GM18508 (cell line): ENCODE results near the gene PICK1.
"Not testable (repeated sequence)": the region's sequence is repeated elsewhere in the genome, so short reads cannot be mapped to it uniquely, and the experiment has no call there.

ENCODE experiments used
- ATAC-seq: cut with Tn5 transposase; IDR thresholded peaks from one replicate; pipeline ENCODE4 v1.9.1; 2021; ENCODE audit warnings: moderate number of reproducible peaks; ENCODE audit not compliant: insufficient read depth, unreplicated experiment

The PICK1 gene

DNA sequence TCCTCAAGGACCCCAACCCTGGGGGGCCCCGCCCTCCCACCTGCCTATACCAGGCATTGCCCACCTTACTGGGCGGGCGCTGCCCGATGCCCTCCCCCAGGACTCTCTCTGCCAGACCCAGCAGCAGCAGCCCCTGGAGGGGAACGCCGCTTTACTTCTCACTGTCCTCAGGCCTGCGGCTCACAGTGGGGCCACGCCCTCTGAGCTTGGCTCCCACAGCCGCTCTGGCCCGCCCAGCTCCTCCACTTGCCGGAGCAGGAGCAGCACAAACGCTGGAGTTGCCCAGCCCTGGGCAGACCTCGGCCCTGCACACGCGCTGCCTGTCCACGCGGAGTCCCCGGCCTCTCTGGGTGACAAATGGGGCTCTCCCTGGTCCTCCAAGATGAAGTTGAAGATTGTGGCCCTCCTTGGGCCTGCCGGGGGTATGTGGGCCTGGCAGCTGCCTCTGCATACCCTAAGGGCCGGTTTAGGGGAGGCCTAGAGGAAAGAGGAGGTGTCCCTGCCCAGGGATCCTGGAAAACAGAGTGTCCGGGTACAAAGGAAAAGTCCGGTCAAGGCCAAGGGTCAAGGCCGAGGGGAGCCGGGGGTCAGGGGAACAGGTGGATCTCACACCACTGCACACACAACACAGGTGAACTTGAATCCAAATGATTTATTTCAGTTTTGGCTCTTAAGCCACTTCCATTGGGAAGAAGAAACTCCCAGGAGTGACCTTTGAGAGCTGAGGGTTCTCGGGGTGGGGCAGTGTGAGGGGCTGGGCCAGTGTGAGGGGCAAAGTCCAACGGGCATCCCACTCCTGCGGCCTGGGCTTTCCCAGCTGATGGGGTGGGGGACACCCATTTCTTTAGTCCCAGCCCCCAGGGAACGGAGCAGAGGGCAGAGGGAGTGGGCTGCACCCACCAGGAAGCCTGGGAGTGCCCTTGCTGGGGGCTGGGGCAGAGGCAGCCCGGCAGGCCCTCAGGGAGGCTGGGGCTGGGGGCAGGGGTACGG is 54.0 kb downstream of the PICK1 start:
- no peak for ATAC-seq

- ATAC-seq, result no peak
These were observed 54.7 kb downstream of the PICK1 start for GRCh38 chr22:38111925-38112355.

DNA sequence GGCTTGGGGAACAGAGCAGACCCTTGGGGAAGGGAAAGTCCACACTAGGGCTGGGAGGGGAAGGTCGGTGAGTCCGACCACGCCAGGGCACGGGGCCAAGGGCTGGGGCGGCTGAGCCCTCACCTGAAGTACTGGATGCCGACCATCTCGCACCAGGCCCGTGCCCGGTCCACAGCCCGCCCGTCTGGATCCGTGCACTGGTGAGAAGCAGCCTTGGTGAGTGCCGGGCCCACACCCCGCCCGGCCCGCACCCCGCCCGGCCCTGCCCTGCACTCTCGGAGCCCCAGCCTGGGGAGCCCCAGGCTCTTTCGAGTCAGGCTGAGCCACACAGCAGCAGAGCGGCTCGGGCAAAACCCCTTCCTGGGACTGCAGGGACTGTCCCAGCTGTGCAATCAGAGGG is 55.2 kb downstream of the PICK1 start:
- ATAC-seq, result no peak

DNA sequence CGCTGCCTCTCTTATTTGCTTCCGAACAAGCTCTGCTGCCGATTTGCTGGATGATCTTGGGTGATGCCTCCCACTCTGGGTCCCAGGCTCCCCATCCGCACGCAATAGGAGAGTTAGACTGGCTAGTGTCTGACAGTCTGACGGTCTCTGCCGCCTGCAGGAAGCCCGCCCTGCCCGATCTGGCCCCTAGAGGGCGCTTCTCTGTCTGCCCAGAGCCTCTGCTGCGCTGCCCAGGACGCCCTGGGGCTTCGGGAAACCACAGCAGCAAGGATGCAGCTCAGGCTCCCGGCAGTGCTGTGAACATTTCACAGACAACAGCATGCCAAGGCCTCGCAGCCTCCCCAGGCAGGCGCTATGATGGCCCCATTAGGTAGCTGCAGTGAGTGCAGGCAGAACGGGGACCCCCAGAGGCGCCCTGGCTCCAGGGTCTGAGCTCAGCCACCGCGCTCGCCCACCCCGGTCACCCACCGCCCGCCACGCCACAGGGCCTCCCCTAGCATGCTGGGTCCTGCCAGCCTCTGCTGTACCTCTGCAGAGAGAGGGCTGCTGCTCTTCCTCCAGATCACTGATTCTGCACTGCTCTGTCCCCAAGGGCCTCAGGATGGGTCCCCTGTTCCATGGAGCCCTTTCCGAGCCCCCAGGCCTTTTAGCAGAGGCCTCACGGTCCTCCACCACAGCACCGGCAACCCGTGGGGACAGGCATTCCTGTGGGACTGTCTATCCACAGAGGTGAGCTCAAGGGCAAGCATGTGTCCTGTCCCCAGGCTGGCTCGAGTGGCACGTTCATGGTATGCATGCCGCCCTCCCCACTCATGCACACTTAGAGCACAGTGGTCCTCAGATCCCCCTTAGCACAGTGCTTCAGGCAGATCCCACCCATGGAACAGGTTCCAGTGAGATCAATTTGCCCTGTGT is 57.5 kb downstream of the PICK1 start:
- no peak for ATAC-seq

- no peak for ATAC-seq
These were observed 58.4 kb downstream of the PICK1 start for GRCh38 chr22:38115423-38116205.

GRCh38 chr22:38117556-38117955 is 60.4 kb downstream of the PICK1 start:
- not testable (repeated sequence) for ATAC-seq

DNA sequence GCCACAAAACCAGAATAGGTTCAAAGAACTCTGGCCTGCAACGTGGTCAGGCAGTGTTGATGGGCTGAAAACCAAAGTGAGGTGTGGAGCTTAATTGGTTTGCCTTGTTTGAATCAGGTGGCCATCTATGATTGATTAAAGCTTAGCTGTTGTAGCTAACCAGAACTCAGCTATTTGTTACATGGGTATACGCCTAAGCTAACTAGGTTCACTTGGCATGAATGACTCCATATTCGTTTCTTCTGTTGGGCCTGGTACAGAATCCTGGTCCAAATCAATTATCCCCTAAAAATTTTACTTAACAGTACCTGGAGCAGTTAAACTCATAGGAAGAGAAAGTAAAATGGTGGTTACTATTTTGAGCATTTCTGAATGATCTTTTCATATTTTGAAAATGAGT is 61.0 kb downstream of the PICK1 start:
- no peak for ATAC-seq

DNA sequence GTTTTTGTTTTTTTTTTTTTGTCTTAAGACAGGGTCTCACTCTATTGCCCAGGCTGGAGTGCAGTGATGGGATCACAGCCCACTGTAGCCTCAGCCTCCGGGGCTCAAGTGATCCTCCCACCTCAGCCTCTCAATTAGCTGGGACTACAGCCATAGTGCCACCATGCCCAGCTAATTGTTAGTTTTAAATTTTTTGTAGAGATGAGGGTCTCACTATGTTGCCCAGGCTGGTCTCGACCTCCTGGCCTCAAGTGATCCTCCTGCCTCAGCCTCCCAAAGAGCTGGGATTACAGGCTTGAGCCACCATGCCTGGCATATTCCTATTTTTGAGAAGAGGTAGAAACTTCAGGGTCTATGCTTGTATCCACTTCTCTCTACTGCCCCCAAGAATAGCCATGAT is 61.5 kb downstream of the PICK1 start:
- not testable (repeated sequence) for ATAC-seq

DNA sequence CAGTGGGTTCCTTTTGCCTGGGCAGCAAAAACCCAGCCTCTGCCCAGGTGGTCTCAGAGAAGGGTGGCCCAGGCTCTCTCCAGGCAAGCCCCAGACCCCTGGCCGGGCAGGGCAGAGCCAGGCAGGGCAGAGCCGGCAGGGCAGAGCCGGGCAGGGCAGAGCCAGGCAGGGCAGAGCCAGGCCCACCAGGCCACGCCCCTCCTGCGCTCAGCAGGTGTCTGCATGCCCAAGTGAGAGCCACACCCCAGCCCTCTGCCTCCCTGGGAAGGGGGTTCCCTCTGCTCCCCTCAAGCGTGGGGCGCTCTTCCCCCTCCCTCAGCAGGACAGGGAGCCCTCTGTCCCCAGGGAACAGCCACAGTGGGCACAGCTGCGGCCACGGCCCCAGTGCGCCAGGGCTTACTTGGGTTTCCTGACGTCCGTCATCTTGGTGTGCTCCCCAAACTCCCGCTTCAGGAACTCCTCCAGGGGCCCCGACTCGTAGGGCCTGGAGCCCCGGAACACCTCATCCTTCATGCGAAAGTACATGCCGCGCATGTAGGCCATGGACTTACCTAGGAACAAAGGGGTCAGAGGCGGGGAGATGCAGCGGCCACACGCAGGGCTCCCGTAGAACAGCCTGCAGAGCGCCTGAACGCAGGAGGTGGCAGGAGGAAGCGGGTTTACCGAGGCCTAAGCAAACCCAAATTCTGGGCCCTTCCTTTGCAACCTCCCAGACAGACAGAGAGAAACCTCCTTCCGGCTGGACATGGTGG is 63.3 kb downstream of the PICK1 start:
- no peak for ATAC-seq

DNA sequence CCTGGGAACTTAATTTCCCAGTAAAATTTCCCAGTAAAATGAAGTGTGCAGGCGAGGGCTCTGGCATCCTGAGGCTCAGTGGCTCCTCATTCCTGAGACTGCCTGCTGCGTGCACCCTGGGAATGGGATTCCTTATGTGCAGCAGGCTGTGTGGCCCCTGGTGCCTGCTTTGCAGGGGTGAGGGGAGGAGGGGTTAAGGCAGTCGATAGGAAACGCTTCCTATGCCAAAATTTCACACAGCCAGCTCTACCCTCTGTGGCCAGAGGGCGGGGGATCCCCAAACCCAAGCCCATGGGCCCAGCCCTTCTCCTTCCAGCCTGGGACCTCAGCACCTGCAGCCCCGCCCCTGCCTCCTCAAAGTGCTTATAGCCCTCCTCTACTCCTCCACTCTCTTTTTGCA is 65.4 kb downstream of the PICK1 start:
- ATAC-seq, result no peak

- ATAC-seq, result no peak
These were observed 67.2 kb downstream of the PICK1 start for GRCh38 chr22:38124236-38124974.

GRCh38 chr22:38125038-38125610 is 67.9 kb downstream of the PICK1 start:
- no peak for ATAC-seq
